ENCODE data around the gene GPR183. TPM values are rescaled to one million over a fixed set of nuclear protein-coding genes. Genes with fewer than 3 reads are reported as not detected.

Gene GPR183
- total and polyA plus RNA-seq, 10 of the 15 experiments (the other 5 are each of a cell fraction or from before 2014, with no cell fraction given), result 134 to 669 (median 225) TPM

DNA sequence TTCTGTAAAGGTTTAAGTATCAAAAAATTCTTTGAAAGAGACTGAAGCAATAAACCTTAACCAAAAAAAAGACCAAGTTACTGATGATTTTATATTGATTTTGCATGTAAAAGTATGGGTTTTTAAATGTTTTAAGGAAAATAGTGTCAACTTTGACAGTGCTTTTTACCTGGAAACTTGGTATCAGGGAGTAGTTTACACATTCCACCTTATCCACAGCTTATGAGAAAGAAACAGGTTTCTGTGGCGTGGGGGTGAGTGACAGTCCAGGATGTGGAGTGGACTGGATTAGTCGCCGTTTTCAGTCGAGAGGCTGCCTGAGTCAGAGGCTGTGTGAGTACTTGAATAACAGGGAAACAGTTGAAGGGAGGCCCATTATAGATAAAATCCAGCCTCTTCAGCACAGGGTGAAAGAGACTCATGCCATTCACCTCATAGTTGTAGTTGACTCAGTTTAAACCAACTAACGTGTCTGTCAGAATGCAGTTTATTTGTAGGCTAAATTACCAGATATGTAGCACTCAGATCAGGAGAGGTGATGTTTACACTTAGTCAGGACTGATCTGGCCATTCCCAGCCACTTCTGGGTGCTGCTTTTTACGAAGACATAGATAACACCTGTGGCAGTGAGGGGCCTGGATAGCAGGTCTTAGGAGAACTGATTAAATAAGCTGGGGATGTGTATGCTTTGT is 595 bp upstream of the GPR183 start:
- DNase-seq (ENCODE audit: low read depth, low spot score) (no peak), ATAC-seq (peak; percentile 50), FAIRE-seq (no peak)
- no peak overlapping the region; the same call in 1 of the 2 replicates for H2AFZ ChIP-seq (ENCODE audit: control insufficient read depth, low read depth, low read length)
- ChIA-PET SMC1A (ENCODE audit: uncharacterized antibody, unreplicated experiment) (interaction anchor here (0.9 to 13.7 kb wide), 25 partner anchors 9 to 129 kb away, joined by 3 to 264 read pairs (median 7); no protein-coding TSS in a partner anchor), POLR2A (interaction anchor here (1.0 to 8.0 kb wide), 8 partner anchors 10 to 127 kb away, joined by 3 to 59 read pairs (median 8); no protein-coding TSS in a partner anchor), RAD21 (ENCODE audit: unreplicated experiment) (interaction anchor here (0.6 to 14.1 kb wide), 19 partner anchors 8 to 749 kb away, joined by 3 to 247 read pairs (median 7); no protein-coding TSS in a partner anchor), CTCF (interaction anchor here (0.7 to 3.0 kb wide), 15 partner anchors 10 to 129 kb away, joined by 3 to 19 read pairs (median 5); no protein-coding TSS in a partner anchor)
- H3K9ac ChIP-seq (ENCODE audit: control insufficient read depth, insufficient read depth, low read length), result peak overlapping the region; percentile 83
- H3K4me3 ChIP-seq, result peak overlapping the region; percentile 98
- H3K4me1 ChIP-seq (ENCODE audit: control insufficient read depth, insufficient read depth, low read length), result peaks cover 49% of the 10 kb centered on the region
- WGBS (ENCODE audit: insufficient coverage, insufficient replicate concordance, low lambda C conversion rate, missing lambda C conversion rate), result 13% methylated on average over 6 of the region's 6 CpGs
- peak overlapping the region; percentile 97 for H3K4me2 ChIP-seq (ENCODE audit: control insufficient read depth, insufficient read depth)
- peaks cover 94% of the 10 kb centered on the region for H3K79me2 ChIP-seq (ENCODE audit: control insufficient read depth, insufficient read depth, low read length)
- peak overlapping the region; percentile 93 for H3K27ac ChIP-seq (ENCODE audit: control insufficient read depth, insufficient read depth)
- H4K20me1 ChIP-seq (ENCODE audit: control insufficient read depth, insufficient read depth), result no peaks in the 10 kb centered on the region
- H3K27me3 ChIP-seq (replicated peaks in 1 of 2; ENCODE audit: control insufficient read depth in 2 of 2, insufficient read depth in 2 of 2, low read length in 1 of 2), result no peaks in the 10 kb centered on the region
- BruUV-seq (replicated peaks), result TSS peak; percentile 61
- in situ Hi-C loops (cut with MboI) (loop anchor here (5.0 kb wide), 1 partner anchor 60 kb away; no protein-coding TSS in a partner anchor), intact Hi-C loops (cut with micrococcal nuclease; ENCODE audit: unreplicated experiment) (loop anchor here (1.0 to 10.0 kb wide), 5 partner anchors 15 to 197 kb away; partner anchors contain the start of gene TM9SF2)
- no peaks in the 10 kb centered on the region for H3K9me3 ChIP-seq (replicated peaks; ENCODE audit: control insufficient read depth, insufficient read depth, low read length)
- H3K36me3 ChIP-seq (ENCODE audit: control insufficient read depth in 2 of 2, insufficient read depth in 2 of 2, low read length in 1 of 2), result peaks cover 0 to 4% of the 10 kb centered on the region in 2 experiments; a peak in 3 of 4 replicates
- TF ChIP-seq DPF2 (IDR thresholded peaks at IDR 0.05) (0 out of 2 replicates have a peak, but pooled peaks have one; percentile 56), CHD1 (IDR thresholded peaks at IDR 0.05; ENCODE audit: low read depth, low read length) (peak; percentile 65; the same call in 1 of the 2 replicates), IKZF2 (IDR thresholded peaks at IDR 0.05) (peak; percentile 44 to 80), CHD2 (IDR thresholded peaks at IDR 0.05; ENCODE audit: borderline replicate concordance, low read depth, low read length) (no peak), NR2F1 (conservative IDR thresholded peaks at IDR 0.05) (0 out of 2 replicates have a peak, but pooled peaks have one; percentile 7), SMAD5 (IDR thresholded peaks at IDR 0.05; ENCODE audit: low read depth) (0 out of 2 replicates have a peak, but pooled peaks have one; percentile 28), STAT3 (IDR thresholded peaks at IDR 0.05; ENCODE audit: low read depth, low read length) (no peak), SREBF2 (IDR thresholded peaks at IDR 0.05; ENCODE audit: low read length) (no peak)
- TF ChIP-seq, protein P1, sequence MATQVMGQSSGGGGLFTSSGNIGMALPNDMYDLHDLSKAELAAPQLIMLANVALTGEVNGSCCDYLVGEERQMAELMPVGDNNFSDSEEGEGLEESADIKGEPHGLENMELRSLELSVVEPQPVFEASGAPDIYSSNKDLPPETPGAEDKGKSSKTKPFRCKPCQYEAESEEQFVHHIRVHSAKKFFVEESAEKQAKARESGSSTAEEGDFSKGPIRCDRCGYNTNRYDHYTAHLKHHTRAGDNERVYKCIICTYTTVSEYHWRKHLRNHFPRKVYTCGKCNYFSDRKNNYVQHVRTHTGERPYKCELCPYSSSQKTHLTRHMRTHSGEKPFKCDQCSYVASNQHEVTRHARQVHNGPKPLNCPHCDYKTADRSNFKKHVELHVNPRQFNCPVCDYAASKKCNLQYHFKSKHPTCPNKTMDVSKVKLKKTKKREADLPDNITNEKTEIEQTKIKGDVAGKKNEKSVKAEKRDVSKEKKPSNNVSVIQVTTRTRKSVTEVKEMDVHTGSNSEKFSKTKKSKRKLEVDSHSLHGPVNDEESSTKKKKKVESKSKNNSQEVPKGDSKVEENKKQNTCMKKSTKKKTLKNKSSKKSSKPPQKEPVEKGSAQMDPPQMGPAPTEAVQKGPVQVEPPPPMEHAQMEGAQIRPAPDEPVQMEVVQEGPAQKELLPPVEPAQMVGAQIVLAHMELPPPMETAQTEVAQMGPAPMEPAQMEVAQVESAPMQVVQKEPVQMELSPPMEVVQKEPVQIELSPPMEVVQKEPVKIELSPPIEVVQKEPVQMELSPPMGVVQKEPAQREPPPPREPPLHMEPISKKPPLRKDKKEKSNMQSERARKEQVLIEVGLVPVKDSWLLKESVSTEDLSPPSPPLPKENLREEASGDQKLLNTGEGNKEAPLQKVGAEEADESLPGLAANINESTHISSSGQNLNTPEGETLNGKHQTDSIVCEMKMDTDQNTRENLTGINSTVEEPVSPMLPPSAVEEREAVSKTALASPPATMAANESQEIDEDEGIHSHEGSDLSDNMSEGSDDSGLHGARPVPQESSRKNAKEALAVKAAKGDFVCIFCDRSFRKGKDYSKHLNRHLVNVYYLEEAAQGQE (IDR thresholded peaks at IDR 0.05; ENCODE audit: low read depth, low read length), result no peak
- TF ChIP-seq, protein P2, sequence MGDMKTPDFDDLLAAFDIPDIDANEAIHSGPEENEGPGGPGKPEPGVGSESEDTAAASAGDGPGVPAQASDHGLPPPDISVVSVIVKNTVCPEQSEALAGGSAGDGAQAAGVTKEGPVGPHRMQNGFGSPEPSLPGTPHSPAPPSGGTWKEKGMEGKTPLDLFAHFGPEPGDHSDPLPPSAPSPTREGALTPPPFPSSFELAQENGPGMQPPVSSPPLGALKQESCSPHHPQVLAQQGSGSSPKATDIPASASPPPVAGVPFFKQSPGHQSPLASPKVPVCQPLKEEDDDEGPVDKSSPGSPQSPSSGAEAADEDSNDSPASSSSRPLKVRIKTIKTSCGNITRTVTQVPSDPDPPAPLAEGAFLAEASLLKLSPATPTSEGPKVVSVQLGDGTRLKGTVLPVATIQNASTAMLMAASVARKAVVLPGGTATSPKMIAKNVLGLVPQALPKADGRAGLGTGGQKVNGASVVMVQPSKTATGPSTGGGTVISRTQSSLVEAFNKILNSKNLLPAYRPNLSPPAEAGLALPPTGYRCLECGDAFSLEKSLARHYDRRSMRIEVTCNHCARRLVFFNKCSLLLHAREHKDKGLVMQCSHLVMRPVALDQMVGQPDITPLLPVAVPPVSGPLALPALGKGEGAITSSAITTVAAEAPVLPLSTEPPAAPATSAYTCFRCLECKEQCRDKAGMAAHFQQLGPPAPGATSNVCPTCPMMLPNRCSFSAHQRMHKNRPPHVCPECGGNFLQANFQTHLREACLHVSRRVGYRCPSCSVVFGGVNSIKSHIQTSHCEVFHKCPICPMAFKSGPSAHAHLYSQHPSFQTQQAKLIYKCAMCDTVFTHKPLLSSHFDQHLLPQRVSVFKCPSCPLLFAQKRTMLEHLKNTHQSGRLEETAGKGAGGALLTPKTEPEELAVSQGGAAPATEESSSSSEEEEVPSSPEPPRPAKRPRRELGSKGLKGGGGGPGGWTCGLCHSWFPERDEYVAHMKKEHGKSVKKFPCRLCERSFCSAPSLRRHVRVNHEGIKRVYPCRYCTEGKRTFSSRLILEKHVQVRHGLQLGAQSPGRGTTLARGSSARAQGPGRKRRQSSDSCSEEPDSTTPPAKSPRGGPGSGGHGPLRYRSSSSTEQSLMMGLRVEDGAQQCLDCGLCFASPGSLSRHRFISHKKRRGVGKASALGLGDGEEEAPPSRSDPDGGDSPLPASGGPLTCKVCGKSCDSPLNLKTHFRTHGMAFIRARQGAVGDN (IDR thresholded peaks at IDR 0.05), result peak; percentile 36
- TF ChIP-seq, protein P3, sequence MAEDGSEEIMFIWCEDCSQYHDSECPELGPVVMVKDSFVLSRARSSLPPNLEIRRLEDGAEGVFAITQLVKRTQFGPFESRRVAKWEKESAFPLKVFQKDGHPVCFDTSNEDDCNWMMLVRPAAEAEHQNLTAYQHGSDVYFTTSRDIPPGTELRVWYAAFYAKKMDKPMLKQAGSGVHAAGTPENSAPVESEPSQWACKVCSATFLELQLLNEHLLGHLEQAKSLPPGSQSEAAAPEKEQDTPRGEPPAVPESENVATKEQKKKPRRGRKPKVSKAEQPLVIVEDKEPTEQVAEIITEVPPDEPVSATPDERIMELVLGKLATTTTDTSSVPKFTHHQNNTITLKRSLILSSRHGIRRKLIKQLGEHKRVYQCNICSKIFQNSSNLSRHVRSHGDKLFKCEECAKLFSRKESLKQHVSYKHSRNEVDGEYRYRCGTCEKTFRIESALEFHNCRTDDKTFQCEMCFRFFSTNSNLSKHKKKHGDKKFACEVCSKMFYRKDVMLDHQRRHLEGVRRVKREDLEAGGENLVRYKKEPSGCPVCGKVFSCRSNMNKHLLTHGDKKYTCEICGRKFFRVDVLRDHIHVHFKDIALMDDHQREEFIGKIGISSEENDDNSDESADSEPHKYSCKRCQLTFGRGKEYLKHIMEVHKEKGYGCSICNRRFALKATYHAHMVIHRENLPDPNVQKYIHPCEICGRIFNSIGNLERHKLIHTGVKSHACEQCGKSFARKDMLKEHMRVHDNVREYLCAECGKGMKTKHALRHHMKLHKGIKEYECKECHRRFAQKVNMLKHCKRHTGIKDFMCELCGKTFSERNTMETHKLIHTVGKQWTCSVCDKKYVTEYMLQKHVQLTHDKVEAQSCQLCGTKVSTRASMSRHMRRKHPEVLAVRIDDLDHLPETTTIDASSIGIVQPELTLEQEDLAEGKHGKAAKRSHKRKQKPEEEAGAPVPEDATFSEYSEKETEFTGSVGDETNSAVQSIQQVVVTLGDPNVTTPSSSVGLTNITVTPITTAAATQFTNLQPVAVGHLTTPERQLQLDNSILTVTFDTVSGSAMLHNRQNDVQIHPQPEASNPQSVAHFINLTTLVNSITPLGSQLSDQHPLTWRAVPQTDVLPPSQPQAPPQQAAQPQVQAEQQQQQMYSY (CRISPR knock-in tag; IDR thresholded peaks at IDR 0.05), result no peak

Measured in GM12878 (cell line).